GM19240 (cell line): ENCODE data around the gene TMIE.
"Not testable (repeated sequence)": the region's sequence is repeated elsewhere in the genome, so short reads cannot be mapped to it uniquely, and the experiment has no call there.

Experiments used
- DNase-seq: peaks from one replicate; pipeline ENCODE4 v3.0.0; 2011; ENCODE audit warnings: low spot score; ENCODE audit not compliant: insufficient read length

Gene TMIE

GRCh38 chr3:46722443-46722842 lies 21.3 kb downstream of the TMIE start:
- DNase-seq: no peak

GRCh38 chr3:46724424-46724823 lies 23.2 kb downstream of the TMIE start:
- no peak for DNase-seq

- DNase-seq: no peak
These were observed 24.6 kb downstream of the TMIE start for GRCh38 chr3:46725621-46726314.

GRCh38 chr3:46729038-46729437 lies 27.8 kb downstream of the TMIE start:
- DNase-seq: no peak

GRCh38 chr3:46730819-46731218 lies 29.6 kb downstream of the TMIE start:
- DNase-seq: no peak

- no peak for DNase-seq
These were observed 30.6 kb downstream of the TMIE start for GRCh38 chr3:46731795-46732194.

- no peak for DNase-seq
These were observed 32.0 kb downstream of the TMIE start for GRCh38 chr3:46733026-46733800.

GRCh38 chr3:46734773-46735172 lies 33.6 kb downstream of the TMIE start:
- no peak for DNase-seq

GRCh38 chr3:46736006-46736872 lies 35.0 kb downstream of the TMIE start:
- DNase-seq: no peak

- DNase-seq: no peak
These were observed 36.1 kb downstream of the TMIE start for GRCh38 chr3:46737329-46737731.

GRCh38 chr3:46739565-46739964 lies 38.4 kb downstream of the TMIE start:
- not testable (repeated sequence) for DNase-seq

- no peak for DNase-seq
These were observed 41.9 kb downstream of the TMIE start for GRCh38 chr3:46742992-46743585.

GRCh38 chr3:46746711-46747110 lies 45.5 kb downstream of the TMIE start:
- DNase-seq: no peak

GRCh38 chr3:46748170-46748569 lies 47.0 kb downstream of the TMIE start:
- no peak for DNase-seq

GRCh38 chr3:46749129-46749528 lies 47.9 kb downstream of the TMIE start:
- DNase-seq: no peak

GRCh38 chr3:46750555-46751038 lies 49.4 kb downstream of the TMIE start:
- no peak for DNase-seq

GRCh38 chr3:46753127-46753526 lies 51.9 kb downstream of the TMIE start:
- not testable (repeated sequence) for DNase-seq

GRCh38 chr3:46755646-46756045 lies 54.5 kb downstream of the TMIE start:
- DNase-seq: no peak

GRCh38 chr3:46756642-46757041 lies 55.5 kb downstream of the TMIE start:
- no peak for DNase-seq

GRCh38 chr3:46759239-46760167 lies 58.3 kb downstream of the TMIE start:
- DNase-seq: no peak
